SKM-1 treated with dmso at 0.1 percent for 144 hours (cell line): ENCODE results near the gene AUNIP.

ENCODE experiments used
- DNase-seq: peaks from one replicate; lab custom pipeline; 2025; ENCODE audit not compliant: unreplicated experiment; lab: John Stamatoyannopoulos, UW

The AUNIP gene

GRCh38 chr1:25858906-25859789 lies at the start of gene AUNIP:
Gene AUNIP, minus strand, starts transcription at chr1:25859457. Its CDS starts 100 bp downstream, at chr1:25859357.
- peak; percentile 84 for DNase-seq

GRCh38 chr1:25909040-25909439 lies 49.8 kb upstream of the AUNIP start:
- no peak for DNase-seq

GRCh38 chr1:25908161-25908560 lies 48.9 kb upstream of the AUNIP start:
- no peak for DNase-seq

- DNase-seq, result no peak
These were observed 48.3 kb upstream of the AUNIP start for GRCh38 chr1:25907601-25908000.

GRCh38 chr1:25906644-25907300 lies 47.5 kb upstream of the AUNIP start:
- no peak for DNase-seq

GRCh38 chr1:25905680-25906643 lies 46.7 kb upstream of the AUNIP start, which contains the start of gene STMN1:
Gene STMN1, minus strand, starts transcription at chr1:25906419. Its CDS starts 1,743 bp downstream, at chr1:25904676.
- peak; percentile 89 for DNase-seq

- peak; percentile 85 for DNase-seq
These were observed 45.9 kb upstream of the AUNIP start for GRCh38 chr1:25904943-25905679.

- DNase-seq, result no peak
These were observed 44.7 kb upstream of the AUNIP start for GRCh38 chr1:25903986-25904385.

- DNase-seq, result no peak
These were observed 43.2 kb upstream of the AUNIP start for GRCh38 chr1:25902462-25902861.

GRCh38 chr1:25900219-25900618 lies 41.0 kb upstream of the AUNIP start:
- DNase-seq, result no peak

- no peak for DNase-seq
These were observed 40.5 kb upstream of the AUNIP start for GRCh38 chr1:25899792-25900191.

- no peak for DNase-seq
These were observed 39.2 kb upstream of the AUNIP start for GRCh38 chr1:25898223-25899015.

- DNase-seq, result no peak
These were observed 38.5 kb upstream of the AUNIP start for GRCh38 chr1:25897754-25898153.

GRCh38 chr1:25896266-25896665 lies 37.0 kb upstream of the AUNIP start:
- no peak for DNase-seq

- peak; percentile 89 for DNase-seq
These were observed 36.2 kb upstream of the AUNIP start for GRCh38 chr1:25895365-25895990.

GRCh38 chr1:25893116-25893515 lies 33.9 kb upstream of the AUNIP start:
- DNase-seq, result no peak

- DNase-seq, result no peak
These were observed 32.3 kb upstream of the AUNIP start for GRCh38 chr1:25891606-25892005.

GRCh38 chr1:25890239-25891034 lies 31.2 kb upstream of the AUNIP start:
- DNase-seq, result no peak
